Esophagus squamous epithelium (tissue), 4 donors: ENCODE data around the gene FTL.

Source experiments
- POLR2A ChIP-seq, 4 donors: fragments of 450-650 bp; IDR thresholded peaks; one replicate each; pipeline ENCODE4 v1.6.1; 2017; ENCODE audit warnings: antibody characterized with exemption in 4 of 4, mild to moderate bottlenecking in 4 of 4, moderate library complexity in 3 of 4
- TF ChIP-seq, protein P1 (sequence below), 6 experiments: fragments of 450-650 bp in 4 of 6; fragments of 200-600 bp in 2 of 6; sonication (generic) in 2 of 6; IDR thresholded peaks; one replicate each; pipeline ENCODE4 v1.5.1; 2016 to 2019; ENCODE audit warnings: antibody characterized with exemption in 6 of 6, mild to moderate bottlenecking in 4 of 6, moderate library complexity in 4 of 6

DNA sequence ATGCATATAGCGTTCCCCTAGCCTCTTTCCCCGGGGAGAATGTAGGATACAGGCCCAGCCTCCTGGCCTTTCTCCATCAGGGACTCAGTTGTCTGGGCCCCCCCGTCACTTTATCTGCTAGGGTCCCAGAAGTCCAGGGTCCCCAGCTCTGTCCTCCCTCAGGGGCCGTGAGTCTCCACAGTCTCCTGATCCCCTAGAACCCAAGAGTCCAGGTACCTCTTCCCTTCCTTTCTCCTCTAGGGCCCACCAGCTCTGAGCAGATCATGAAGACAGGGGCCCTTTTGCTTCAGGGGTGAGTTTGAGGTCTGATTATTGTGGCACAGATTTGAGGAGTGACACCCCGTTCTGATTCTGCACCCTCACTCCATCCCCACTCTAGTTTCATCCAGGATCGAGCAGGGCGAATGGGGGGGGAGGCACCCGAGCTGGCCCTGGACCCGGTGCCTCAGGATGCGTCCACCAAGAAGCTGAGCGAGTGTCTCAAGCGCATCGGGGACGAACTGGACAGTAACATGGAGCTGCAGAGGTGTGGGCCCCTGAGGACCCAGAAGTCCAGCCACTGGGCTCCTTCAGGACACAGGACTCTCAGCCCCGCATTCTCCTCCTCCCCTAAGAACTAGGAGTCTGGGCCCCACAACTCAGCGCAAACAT is 9.7 kb upstream of the FTL start:
- TF ChIP-seq, protein P1, sequence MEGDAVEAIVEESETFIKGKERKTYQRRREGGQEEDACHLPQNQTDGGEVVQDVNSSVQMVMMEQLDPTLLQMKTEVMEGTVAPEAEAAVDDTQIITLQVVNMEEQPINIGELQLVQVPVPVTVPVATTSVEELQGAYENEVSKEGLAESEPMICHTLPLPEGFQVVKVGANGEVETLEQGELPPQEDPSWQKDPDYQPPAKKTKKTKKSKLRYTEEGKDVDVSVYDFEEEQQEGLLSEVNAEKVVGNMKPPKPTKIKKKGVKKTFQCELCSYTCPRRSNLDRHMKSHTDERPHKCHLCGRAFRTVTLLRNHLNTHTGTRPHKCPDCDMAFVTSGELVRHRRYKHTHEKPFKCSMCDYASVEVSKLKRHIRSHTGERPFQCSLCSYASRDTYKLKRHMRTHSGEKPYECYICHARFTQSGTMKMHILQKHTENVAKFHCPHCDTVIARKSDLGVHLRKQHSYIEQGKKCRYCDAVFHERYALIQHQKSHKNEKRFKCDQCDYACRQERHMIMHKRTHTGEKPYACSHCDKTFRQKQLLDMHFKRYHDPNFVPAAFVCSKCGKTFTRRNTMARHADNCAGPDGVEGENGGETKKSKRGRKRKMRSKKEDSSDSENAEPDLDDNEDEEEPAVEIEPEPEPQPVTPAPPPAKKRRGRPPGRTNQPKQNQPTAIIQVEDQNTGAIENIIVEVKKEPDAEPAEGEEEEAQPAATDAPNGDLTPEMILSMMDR (IDR thresholded peaks at IDR 0.05), result no peak
- no peak for TF ChIP-seq POLR2A (IDR thresholded peaks at IDR 0.05)
